ENCODE measurements around the gene NEK6.

The NEK6 gene

GRCh38 chr9:124268661-124269060 lies 10.9 kb downstream of the NEK6 start:
- Histone ChIP-seq H3K4me3 (ENCODE audit: low read length) (no peak overlapping the region), H3K27me3 (ENCODE audit: control insufficient read depth, insufficient read depth, low read length) (no peaks in the 10 kb centered on the region), H3K36me3 (ENCODE audit: control insufficient read depth, insufficient read depth, low read length) (no peaks in the 10 kb centered on the region), H3K27ac (ENCODE audit: low read length) (no peak overlapping the region), H3K4me1 (ENCODE audit: control insufficient read depth, insufficient read depth, low read length) (0 out of 2 replicates have a peak, but pooled peaks cover 1% of the 10 kb centered on the region), H3K9me3 (ENCODE audit: control insufficient read depth, insufficient read depth, low read length) (no peaks in the 10 kb centered on the region)
- no CpG with 5 or more reads among the region's 13 CpGs for WGBS (ENCODE audit: insufficient coverage, insufficient read length)
- no peak for DNase-seq (ENCODE audit: low read depth, low spot score)

GRCh38 chr9:124269556-124269955 lies 11.8 kb downstream of the NEK6 start:
- H3K36me3 ChIP-seq (ENCODE audit: control insufficient read depth, insufficient read depth, low read length): no peaks in the 10 kb centered on the region
- DNase-seq (ENCODE audit: low read depth, low spot score): no peak
- no peaks in the 10 kb centered on the region for H3K27me3 ChIP-seq (ENCODE audit: control insufficient read depth, insufficient read depth, low read length)
- H3K27ac ChIP-seq (ENCODE audit: low read length): no peak overlapping the region
- H3K9me3 ChIP-seq (ENCODE audit: control insufficient read depth, insufficient read depth, low read length): no peaks in the 10 kb centered on the region
- 0 out of 2 replicates have a peak, but pooled peaks cover 1% of the 10 kb centered on the region for H3K4me1 ChIP-seq (ENCODE audit: control insufficient read depth, insufficient read depth, low read length)
- no peak overlapping the region for H3K4me3 ChIP-seq (ENCODE audit: low read length)
- WGBS (ENCODE audit: insufficient coverage, insufficient read length): no CpG with 5 or more reads among the region's 6 CpGs

- Histone ChIP-seq H3K4me3 (ENCODE audit: low read length) (no peak overlapping the region), H3K4me1 (ENCODE audit: control insufficient read depth, insufficient read depth, low read length) (0 out of 2 replicates have a peak, but pooled peaks cover 1% of the 10 kb centered on the region), H3K27ac (ENCODE audit: low read length) (no peak overlapping the region)
Measured at GRCh38 chr9:124270504-124271335, 13.0 kb downstream of the NEK6 start.

GRCh38 chr9:124271660-124272059 lies 13.9 kb downstream of the NEK6 start:
- no CpG with 5 or more reads among the region's 7 CpGs for WGBS (ENCODE audit: insufficient coverage, insufficient read length)
- H3K9me3 ChIP-seq (ENCODE audit: control insufficient read depth, insufficient read depth, low read length): no peaks in the 10 kb centered on the region
- H3K4me1 ChIP-seq (ENCODE audit: control insufficient read depth, insufficient read depth, low read length): 0 out of 2 replicates have a peak, but pooled peaks cover 3% of the 10 kb centered on the region
- no peaks in the 10 kb centered on the region for H3K36me3 ChIP-seq (ENCODE audit: control insufficient read depth, insufficient read depth, low read length)
- H3K27me3 ChIP-seq (ENCODE audit: control insufficient read depth, insufficient read depth, low read length): no peaks in the 10 kb centered on the region
- no peak overlapping the region for H3K4me3 ChIP-seq (ENCODE audit: low read length)
- H3K27ac ChIP-seq (ENCODE audit: low read length): no peak overlapping the region
- DNase-seq (ENCODE audit: low read depth, low spot score): no peak

More at GRCh38 chr9:124270504-124271335, 13.0 kb downstream of the NEK6 start:
- H3K36me3 ChIP-seq (ENCODE audit: control insufficient read depth, insufficient read depth, low read length): no peaks in the 10 kb centered on the region
- no CpG with 5 or more reads among the region's 14 CpGs for WGBS (ENCODE audit: insufficient coverage, insufficient read length)
- H3K9me3 ChIP-seq (ENCODE audit: control insufficient read depth, insufficient read depth, low read length): no peaks in the 10 kb centered on the region
- no peaks in the 10 kb centered on the region for H3K27me3 ChIP-seq (ENCODE audit: control insufficient read depth, insufficient read depth, low read length)
- no peak for DNase-seq (ENCODE audit: low read depth, low spot score)

- whole genome bisulfite sequencing (ENCODE audit: insufficient coverage, insufficient read length): no CpG with 5 or more reads among the region's 7 CpGs
- H3K36me3 ChIP-seq (ENCODE audit: control insufficient read depth, insufficient read depth, low read length): no peaks in the 10 kb centered on the region
- H3K27ac ChIP-seq (ENCODE audit: low read length): no peak overlapping the region
- no peak for DNase-seq (ENCODE audit: low read depth, low spot score)
- H3K9me3 ChIP-seq (ENCODE audit: control insufficient read depth, insufficient read depth, low read length): no peaks in the 10 kb centered on the region
- H3K27me3 ChIP-seq (ENCODE audit: control insufficient read depth, insufficient read depth, low read length): no peaks in the 10 kb centered on the region
- H3K4me1 ChIP-seq (ENCODE audit: control insufficient read depth, insufficient read depth, low read length): 0 out of 2 replicates have a peak, but pooled peaks cover 3% of the 10 kb centered on the region
- H3K4me3 ChIP-seq (ENCODE audit: low read length): no peak overlapping the region
Measured at GRCh38 chr9:124272118-124272517, 14.4 kb downstream of the NEK6 start.

- DNase-seq (ENCODE audit: low read depth, low spot score): no peak
- Histone ChIP-seq H3K9me3 (ENCODE audit: control insufficient read depth, insufficient read depth, low read length) (no peaks in the 10 kb centered on the region), H3K36me3 (ENCODE audit: control insufficient read depth, insufficient read depth, low read length) (no peaks in the 10 kb centered on the region), H3K4me1 (ENCODE audit: control insufficient read depth, insufficient read depth, low read length) (0 out of 2 replicates have a peak, but pooled peaks cover 3% of the 10 kb centered on the region), H3K27me3 (ENCODE audit: control insufficient read depth, insufficient read depth, low read length) (no peaks in the 10 kb centered on the region), H3K4me3 (ENCODE audit: low read length) (no peak overlapping the region), H3K27ac (ENCODE audit: low read length) (no peak overlapping the region)
- no CpG with 5 or more reads among the region's 9 CpGs for WGBS (ENCODE audit: insufficient coverage, insufficient read length)
Measured at GRCh38 chr9:124272979-124273378, 15.2 kb downstream of the NEK6 start.

GRCh38 chr9:124273427-124274160 lies 15.8 kb downstream of the NEK6 start:
- Histone ChIP-seq H3K4me3 (ENCODE audit: low read length) (no peak overlapping the region), H3K36me3 (ENCODE audit: control insufficient read depth, insufficient read depth, low read length) (no peaks in the 10 kb centered on the region), H3K27me3 (ENCODE audit: control insufficient read depth, insufficient read depth, low read length) (no peaks in the 10 kb centered on the region), H3K9me3 (ENCODE audit: control insufficient read depth, insufficient read depth, low read length) (no peaks in the 10 kb centered on the region), H3K27ac (ENCODE audit: low read length) (no peak overlapping the region), H3K4me1 (ENCODE audit: control insufficient read depth, insufficient read depth, low read length) (0 out of 2 replicates have a peak, but pooled peaks cover 3% of the 10 kb centered on the region)
- DNase-seq (ENCODE audit: low read depth, low spot score): no peak
- WGBS (ENCODE audit: insufficient coverage, insufficient read length): no CpG with 5 or more reads among the region's 21 CpGs

GRCh38 chr9:124274226-124274625 lies 16.5 kb downstream of the NEK6 start:
- Histone ChIP-seq H3K4me3 (ENCODE audit: low read length) (no peak overlapping the region), H3K4me1 (ENCODE audit: control insufficient read depth, insufficient read depth, low read length) (0 out of 2 replicates have a peak, but pooled peaks cover 3% of the 10 kb centered on the region), H3K27me3 (ENCODE audit: control insufficient read depth, insufficient read depth, low read length) (no peaks in the 10 kb centered on the region), H3K27ac (ENCODE audit: low read length) (no peak overlapping the region), H3K36me3 (ENCODE audit: control insufficient read depth, insufficient read depth, low read length) (no peaks in the 10 kb centered on the region), H3K9me3 (ENCODE audit: control insufficient read depth, insufficient read depth, low read length) (no peaks in the 10 kb centered on the region)
- no peak for DNase-seq (ENCODE audit: low read depth, low spot score)
- no CpG with 5 or more reads among the region's 6 CpGs for WGBS (ENCODE audit: insufficient coverage, insufficient read length)

GRCh38 chr9:124274738-124275137 lies 17.0 kb downstream of the NEK6 start:
- Histone ChIP-seq H3K9me3 (ENCODE audit: control insufficient read depth, insufficient read depth, low read length) (no peaks in the 10 kb centered on the region), H3K4me3 (ENCODE audit: low read length) (no peak overlapping the region), H3K27me3 (ENCODE audit: control insufficient read depth, insufficient read depth, low read length) (no peaks in the 10 kb centered on the region), H3K36me3 (ENCODE audit: control insufficient read depth, insufficient read depth, low read length) (no peaks in the 10 kb centered on the region), H3K27ac (ENCODE audit: low read length) (no peak overlapping the region), H3K4me1 (ENCODE audit: control insufficient read depth, insufficient read depth, low read length) (0 out of 2 replicates have a peak, but pooled peaks cover 3% of the 10 kb centered on the region)
- no CpG with 5 or more reads among the region's 7 CpGs for WGBS (ENCODE audit: insufficient coverage, insufficient read length)
- no peak for DNase-seq (ENCODE audit: low read depth, low spot score)

- Histone ChIP-seq H3K4me3 (ENCODE audit: low read length) (no peak overlapping the region), H3K4me1 (ENCODE audit: control insufficient read depth, insufficient read depth, low read length) (0 out of 2 replicates have a peak, but pooled peaks cover 1% of the 10 kb centered on the region), H3K27me3 (ENCODE audit: control insufficient read depth, insufficient read depth, low read length) (no peaks in the 10 kb centered on the region), H3K36me3 (ENCODE audit: control insufficient read depth, insufficient read depth, low read length) (no peaks in the 10 kb centered on the region), H3K9me3 (ENCODE audit: control insufficient read depth, insufficient read depth, low read length) (no peaks in the 10 kb centered on the region), H3K27ac (ENCODE audit: low read length) (no peak overlapping the region)
- no peak for DNase-seq (ENCODE audit: low read depth, low spot score)
- WGBS (ENCODE audit: insufficient coverage, insufficient read length): no CpG with 5 or more reads among the region's 17 CpGs
Measured at GRCh38 chr9:124277420-124277819, 19.7 kb downstream of the NEK6 start.

Measured in iPS DF 6.9 (cell line).